ENCODE results near the gene BTRC.

The BTRC gene

GRCh38 chr10:101535949-101536348 is 182.0 kb downstream of the BTRC start:
- no peak for DNase-seq (ENCODE audit: low read depth in 3 of 3)

GRCh38 chr10:101536800-101537199 is 182.8 kb downstream of the BTRC start:
- no peak for DNase-seq (ENCODE audit: low read depth in 3 of 3)

GRCh38 chr10:101538446-101538845 is 184.5 kb downstream of the BTRC start:
- DNase-seq (ENCODE audit: low read depth in 3 of 3): no peak

GRCh38 chr10:101545898-101546297 is 191.9 kb downstream of the BTRC start:
- DNase-seq (ENCODE audit: low read depth in 3 of 3): no peak

GRCh38 chr10:101550965-101551364 is 197.0 kb downstream of the BTRC start:
- DNase-seq (ENCODE audit: low read depth in 3 of 3): no peak

GRCh38 chr10:101552442-101552841 is 198.5 kb downstream of the BTRC start:
- no peak for DNase-seq (ENCODE audit: low read depth in 3 of 3)

GRCh38 chr10:101557541-101557940 is 203.6 kb downstream of the BTRC start:
- DNase-seq (ENCODE audit: low read depth in 3 of 3): no peak

GRCh38 chr10:101558204-101558603 is 204.2 kb downstream of the BTRC start:
- DNase-seq (ENCODE audit: low read depth in 3 of 3): no peak

- no peak for DNase-seq (ENCODE audit: low read depth in 3 of 3)
Observed at GRCh38 chr10:101558671-101559595, 205.0 kb downstream of the BTRC start.

GRCh38 chr10:101559596-101560297 is 205.8 kb downstream of the BTRC start:
- no peak for DNase-seq (ENCODE audit: low read depth in 3 of 3)

GRCh38 chr10:101560298-101561067 is 206.5 kb downstream of the BTRC start:
- no peak for DNase-seq (ENCODE audit: low read depth in 3 of 3)

- no peak for DNase-seq (ENCODE audit: low read depth in 3 of 3)
Observed at GRCh38 chr10:101561068-101561915, 207.3 kb downstream of the BTRC start.

GRCh38 chr10:101562231-101562630 is 208.3 kb downstream of the BTRC start:
- no peak for DNase-seq (ENCODE audit: low read depth in 3 of 3)

GRCh38 chr10:101563007-101563406 is 209.0 kb downstream of the BTRC start:
- no peak for DNase-seq (ENCODE audit: low read depth in 3 of 3)

GRCh38 chr10:101563497-101564040 is 209.6 kb downstream of the BTRC start:
- no peak for DNase-seq (ENCODE audit: low read depth in 3 of 3)

GRCh38 chr10:101564490-101564991 is 210.6 kb downstream of the BTRC start:
- no peak for DNase-seq (ENCODE audit: low read depth in 3 of 3)

- no peak for DNase-seq (ENCODE audit: low read depth in 3 of 3)
Observed at GRCh38 chr10:101565370-101565900, 211.5 kb downstream of the BTRC start.

- DNase-seq (ENCODE audit: low read depth in 3 of 3): no peak
Observed at GRCh38 chr10:101565936-101566332, 212.0 kb downstream of the BTRC start.

- no peak for DNase-seq (ENCODE audit: low read depth in 3 of 3)
Observed at GRCh38 chr10:101566333-101567164, 212.6 kb downstream of the BTRC start.

All from stimulated activated CD4-positive, alpha-beta T cell treated with anti-CD3 and anti-CD28 coated beads, TNF-alpha, amount 100 ng/mL, for 4 hours (primary cell).